Erythroblast (primary cell): Measurements from ENCODE around the gene SPAG16.

Experiments used
- GATA1 ChIP-seq: IDR thresholded peaks from 2 replicates; pipeline ENCODE4 v1.6.1; 2011; ENCODE audit warnings: low read depth, mild to moderate bottlenecking, control low read depth, low read length, moderate library complexity
- POLR2A ChIP-seq: IDR thresholded peaks from 2 replicates; pipeline ENCODE4 v1.6.1; 2011; ENCODE audit warnings: mild to moderate bottlenecking, low read length

DNA sequence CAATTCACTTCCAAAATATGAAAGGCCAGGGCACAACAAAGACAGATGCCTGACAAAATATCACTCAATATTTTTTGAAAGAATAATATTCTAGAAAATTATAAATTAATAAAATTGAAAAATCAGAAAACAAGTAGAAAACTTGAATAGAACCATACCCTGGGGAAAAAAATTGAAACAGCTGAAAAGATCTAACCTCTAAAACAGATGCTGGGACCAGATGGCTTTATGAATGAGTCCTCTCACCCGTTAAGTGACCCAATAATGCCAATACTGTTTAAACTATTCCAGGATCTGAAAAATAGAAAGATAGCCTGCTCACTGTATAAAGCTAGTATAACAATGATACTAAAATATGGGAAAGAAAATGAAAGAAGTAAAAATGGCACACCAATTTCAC lies 804.3 kb downstream of the SPAG16 start:
- TF ChIP-seq POLR2A (no peak), GATA1 (no peak)
